Measurements from ENCODE around the gene C20orf204.

- TF ChIP-seq, protein P1, sequence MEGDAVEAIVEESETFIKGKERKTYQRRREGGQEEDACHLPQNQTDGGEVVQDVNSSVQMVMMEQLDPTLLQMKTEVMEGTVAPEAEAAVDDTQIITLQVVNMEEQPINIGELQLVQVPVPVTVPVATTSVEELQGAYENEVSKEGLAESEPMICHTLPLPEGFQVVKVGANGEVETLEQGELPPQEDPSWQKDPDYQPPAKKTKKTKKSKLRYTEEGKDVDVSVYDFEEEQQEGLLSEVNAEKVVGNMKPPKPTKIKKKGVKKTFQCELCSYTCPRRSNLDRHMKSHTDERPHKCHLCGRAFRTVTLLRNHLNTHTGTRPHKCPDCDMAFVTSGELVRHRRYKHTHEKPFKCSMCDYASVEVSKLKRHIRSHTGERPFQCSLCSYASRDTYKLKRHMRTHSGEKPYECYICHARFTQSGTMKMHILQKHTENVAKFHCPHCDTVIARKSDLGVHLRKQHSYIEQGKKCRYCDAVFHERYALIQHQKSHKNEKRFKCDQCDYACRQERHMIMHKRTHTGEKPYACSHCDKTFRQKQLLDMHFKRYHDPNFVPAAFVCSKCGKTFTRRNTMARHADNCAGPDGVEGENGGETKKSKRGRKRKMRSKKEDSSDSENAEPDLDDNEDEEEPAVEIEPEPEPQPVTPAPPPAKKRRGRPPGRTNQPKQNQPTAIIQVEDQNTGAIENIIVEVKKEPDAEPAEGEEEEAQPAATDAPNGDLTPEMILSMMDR (IDR thresholded peaks at IDR 0.05; ENCODE audit: extremely low read depth in 1 of 2, insufficient read depth in 1 of 2, low read depth in 1 of 2, low read length in 2 of 2) = no peak
- TF ChIP-seq POLR2A (IDR thresholded peaks at IDR 0.05; ENCODE audit: low read depth, low read length) (no peak), POLR2AphosphoS5 (IDR thresholded peaks at IDR 0.05; ENCODE audit: insufficient read depth, low read depth, low read length) (no peak), EZH2 (IDR thresholded peaks at IDR 0.05; ENCODE audit: borderline replicate concordance, low read depth, low read length, severe bottlenecking) (no peak), JUN (IDR thresholded peaks at IDR 0.05; ENCODE audit: borderline replicate concordance, insufficient read depth, insufficient read length, low read depth) (no peak), MYC (IDR thresholded peaks at IDR 0.05; ENCODE audit: low read depth, low read length) (no peak), FOS (IDR thresholded peaks at IDR 0.05; ENCODE audit: borderline replicate concordance, insufficient read depth, low read length) (no peak)
- TF ChIP-seq, protein P2, sequence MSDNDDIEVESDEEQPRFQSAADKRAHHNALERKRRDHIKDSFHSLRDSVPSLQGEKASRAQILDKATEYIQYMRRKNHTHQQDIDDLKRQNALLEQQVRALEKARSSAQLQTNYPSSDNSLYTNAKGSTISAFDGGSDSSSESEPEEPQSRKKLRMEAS (IDR thresholded peaks at IDR 0.05; ENCODE audit: insufficient read depth, insufficient read length) = no peak
These were observed 32.6 kb downstream of the C20orf204 start for GRCh38 chr20:64068386-64069208.

Data from endothelial cell of umbilical vein (primary cell).